Motor neuron (in vitro differentiated cells): ENCODE measurements around the gene UNC5B. TPM values are rescaled to one million over a fixed set of nuclear protein-coding genes. Genes with fewer than 3 reads are reported as not detected.

Experiments used
- ATAC-seq, 8 experiments: fragments of 200-7000 bp; cut with Tn5 transposase; replicated peaks in 6 of 8; 2 replicates each; pipeline ENCODE4 v1.8.0; 2021; ENCODE audit warnings: mild to moderate bottlenecking in 8 of 8, moderate library complexity in 8 of 8
- H3K27ac ChIP-seq, 2 donors: fragments of 250-450 bp; sonication (Bioruptor Pico); 2 replicates each; pipeline ENCODE4 v1.9.0; 2021; ENCODE audit warnings: antibody characterized with exemption in 2 of 2, mild to moderate bottlenecking in 2 of 2, moderate library complexity in 1 of 2
- H3K4me1 ChIP-seq, 2 donors: fragments of 250-450 bp; sonication (Bioruptor Pico); replicated peaks in 1 of 2; 2 replicates each; pipeline ENCODE4 v1.6.1; 2021; ENCODE audit warnings: antibody characterized with exemption in 2 of 2, mild to moderate bottlenecking in 2 of 2, moderate library complexity in 1 of 2
- H3K4me3 ChIP-seq, 5 donors: fragments of 250-450 bp; sonication (Bioruptor Pico); 2 replicates each; pipeline ENCODE4 v1.9.0; 2021; ENCODE audit warnings: antibody characterized with exemption in 5 of 5, mild to moderate bottlenecking in 5 of 5, moderate library complexity in 4 of 5
- WGBS, 10 experiments: fragments of 450-650 bp; shearing (Covaris generic); methylation state at CpG; one replicate each; pipeline ENCODE4 v1.0.0; 2022; 5-methylcytosine and 5-hydroxymethylcytosine counted together
- in situ Hi-C, 9 experiments: fragments of 400-800 bp; cut with MboI; loops; one replicate each; pipeline ENCODE4 v1.15.0; 2021; ENCODE audit warnings: low sequenced_read_pairs in 9 of 9, low pct_unique_long_range_greater_than_20kb in 2 of 9; ENCODE audit not compliant: unreplicated experiment in 9 of 9
- total RNA-seq, 8 experiments: library from RNA; unstranded; fragments of 300-600 nt; gene quantifications; 2 replicates each; pipeline versions ENCODE4 v1.2.3 to v1.2.4, GENCODE V29; 2022

The UNC5B gene
- total RNA-seq, 8 experiments from 2014 or later: 1.4 to 53.5 (median 18.2) TPM

GRCh38 chr10:71347587-71348395 is 135.4 kb downstream of the UNC5B start:
- WGBS, 10 experiments: 20 to 93% (median 75%) methylated on average over 1 to 11 of the region's 14 CpGs; no CpG with 5 or more reads in 2 of the 10 experiments
- Histone ChIP-seq H3K4me3 (no peak overlapping the region), H3K27ac (no peak overlapping the region), H3K4me1 (peaks cover 45 to 46% of the 10 kb centered on the region in 2 donors)
- in situ Hi-C loops: no loop called here
- peak in 3 of 8 experiments; percentile 10 to 50 (median 28) for ATAC-seq

- in situ Hi-C loops: no loop called here
- 80 to 100% (median 100%) methylated on average over 1 of the region's 1 CpG; no CpG with 5 or more reads in 6 of the 10 experiments for WGBS, 10 experiments
- H3K4me1 ChIP-seq: peaks cover 35 to 36% of the 10 kb centered on the region in 2 donors
- H3K4me3 ChIP-seq: no peak overlapping the region
- no peak overlapping the region for H3K27ac ChIP-seq
- ATAC-seq: no peak
Observed at GRCh38 chr10:71348850-71349249, 136.5 kb downstream of the UNC5B start.

DNA sequence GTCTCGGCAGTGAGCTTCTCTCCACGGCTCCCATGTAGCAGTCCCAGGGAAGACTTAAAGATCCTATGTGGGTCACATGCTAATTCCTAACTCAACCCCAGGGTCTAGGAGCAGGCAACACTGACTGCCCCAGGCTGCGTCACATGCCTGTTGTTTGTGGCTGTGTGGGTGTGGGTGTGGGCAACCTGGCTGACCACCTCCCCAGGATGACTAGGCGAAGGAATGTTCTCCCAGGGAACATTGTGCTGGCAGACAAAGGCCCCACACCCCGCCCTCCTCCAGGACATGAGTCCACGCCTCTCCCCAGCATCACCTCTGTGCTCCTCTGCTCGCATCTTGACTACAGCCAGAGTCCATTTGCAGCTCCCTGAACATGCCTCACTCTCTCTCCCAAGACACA is 137.0 kb downstream of the UNC5B start:
- in situ Hi-C loops: no loop called here
- H3K4me3 ChIP-seq: no peak overlapping the region
- H3K4me1 ChIP-seq: peaks cover 29 to 30% of the 10 kb centered on the region in 2 donors
- no peak overlapping the region for H3K27ac ChIP-seq
- ATAC-seq: peak in 5 of 8 experiments; percentile 15 to 88 (median 26)
- WGBS, 10 experiments: 60 to 100% (median 96%) methylated on average over 1 to 5 of the region's 7 CpGs; no CpG with 5 or more reads in 6 of the 10 experiments

- WGBS, 10 experiments: 75 to 100% (median 100%) methylated on average over 1 to 3 of the region's 6 CpGs; no CpG with 5 or more reads in 3 of the 10 experiments
- in situ Hi-C loops: no loop called here
Observed at GRCh38 chr10:71351087-71351486, 138.7 kb downstream of the UNC5B start.

DNA sequence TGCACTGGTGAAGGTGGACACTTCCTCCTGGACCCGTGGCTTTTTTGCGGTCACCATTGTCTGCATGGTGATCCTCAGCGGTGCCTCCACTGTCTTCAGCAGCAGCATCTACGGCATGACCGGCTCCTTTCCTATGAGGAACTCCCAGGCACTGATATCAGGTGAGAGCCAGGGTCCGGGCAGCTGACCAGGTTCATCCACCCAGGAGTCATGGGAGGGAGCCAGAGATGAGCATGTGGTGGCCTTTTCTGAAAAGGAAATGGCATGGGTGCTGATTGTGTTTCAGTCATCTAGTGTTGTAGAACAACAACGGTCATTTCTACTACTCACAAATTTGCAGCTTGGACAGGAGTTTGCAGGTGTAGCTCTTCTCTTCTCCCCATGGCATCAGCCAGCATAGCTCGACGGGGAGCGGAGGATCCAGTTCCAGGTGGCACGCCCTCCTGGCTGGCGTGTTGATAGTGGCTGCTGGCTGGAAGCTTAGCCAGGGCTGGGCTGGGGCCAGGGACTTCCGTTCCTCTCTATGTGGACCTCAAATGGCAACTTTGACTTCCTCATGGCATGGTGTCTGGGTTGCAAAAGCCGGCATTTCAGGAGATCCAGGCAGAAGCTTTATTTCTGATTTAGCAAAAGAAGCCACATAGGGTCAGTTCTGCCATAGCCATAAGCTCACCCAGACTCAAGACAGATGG is 139.4 kb downstream of the UNC5B start:
- in situ Hi-C loops: no loop called here
- H3K4me1 ChIP-seq: peaks cover 11 to 14% of the 10 kb centered on the region in 2 donors
- WGBS, 10 experiments: 76 to 100% (median 97%) methylated on average over 1 to 9 of the region's 14 CpGs; no CpG with 5 or more reads in 3 of the 10 experiments
- no peak overlapping the region for H3K27ac ChIP-seq
- H3K4me3 ChIP-seq: no peak overlapping the region
- ATAC-seq: no peak

More at GRCh38 chr10:71351087-71351486, 138.7 kb downstream of the UNC5B start:
- Histone ChIP-seq H3K4me3 (no peak overlapping the region), H3K27ac (no peak overlapping the region), H3K4me1 (peaks cover 13 to 16% of the 10 kb centered on the region in 2 donors)
- no peak for ATAC-seq

Other genes starting within 250 kb of the UNC5B start
- 1 to 10 TPM; 2.3 to 7.6 (median 4.1) TPM for gene SLC29A3, start 106.7 kb downstream of the UNC5B start, total RNA-seq
- 10 to 100 TPM in 3 of 8 experiments, 1 to 10 TPM in 5; 1.6 to 81.3 (median 3.3) TPM for gene CDH23, start 184.3 kb downstream of the UNC5B start, total RNA-seq